Thyroid gland (tissue), 4 donors: Measurements from ENCODE around the gene KLK3. TPM values are rescaled to one million over a fixed set of nuclear protein-coding genes. Genes with fewer than 3 reads are reported as not detected.

Source experiments
- DNase-seq, 2 donors: peaks; one replicate each; pipeline ENCODE4 v3.0.0-alpha.2; 2019
- H3K27ac ChIP-seq, 3 donors: fragments of 200-600 bp; sonication (generic); 1 replicate in 2 of 3; 2 replicates in 1 of 3; pipeline ENCODE4 v1.5.1; 2016 to 2019; ENCODE audit warnings: mild to moderate bottlenecking in 1 of 3, moderate library complexity in 1 of 3
- H3K27me3 ChIP-seq: fragments of 200-600 bp; sonication (generic); one replicate; pipeline ENCODE4 v1.5.1; 2019
- H3K36me3 ChIP-seq, 2 donors: fragments of 200-600 bp; sonication (generic); one replicate each; pipeline ENCODE4 v1.5.1; 2016 to 2019
- H3K4me1 ChIP-seq, 2 donors: fragments of 200-600 bp; sonication (generic); one replicate each; pipeline ENCODE4 v1.5.1; 2017 to 2019
- H3K4me3 ChIP-seq, 3 donors: fragments of 200-600 bp; sonication (generic); replicated peaks in 1 of 3; 1 replicate in 2 of 3; 2 replicates in 1 of 3; pipeline ENCODE4 v1.5.1; 2016; ENCODE audit warnings: mild to moderate bottlenecking in 1 of 3
- H3K9me3 ChIP-seq: fragments of 200-600 bp; sonication (generic); one replicate; pipeline ENCODE4 v1.5.1; 2017
- POLR2A ChIP-seq, 2 donors: fragments of 450-650 bp; IDR thresholded peaks; one replicate each; pipeline ENCODE4 v1.6.1; 2017; ENCODE audit warnings: antibody characterized with exemption in 2 of 2, mild to moderate bottlenecking in 2 of 2, moderate library complexity in 1 of 2
- WGBS, 2 donors: methylation state at CpG; one replicate each; pipeline ENCODE4 v1.1.5; 2017; 5-methylcytosine and 5-hydroxymethylcytosine counted together
- intact Hi-C: fragments of 100-400 bp; cut with DNase I; formaldehyde crosslinking; loops from one replicate; pipeline ENCODE4 v1.15.1; 2023
- total RNA-seq, 4 donors: library from RNA; depleted of rRNA; stranded (reverse); fragments of >200 nt; gene quantifications; one replicate each; pipeline ENCODE4 v1.2.3, GENCODE V29; 2016
- TF ChIP-seq, protein P1 (sequence below), 6 experiments: fragments of 200-600 bp in 3 of 6; fragments of 450-650 bp in 3 of 6; sonication (generic) in 3 of 6; IDR thresholded peaks; one replicate each; pipeline ENCODE4 v1.5.1; 2016 to 2019; ENCODE audit warnings: antibody characterized with exemption in 6 of 6, mild to moderate bottlenecking in 2 of 6, inconsistent platforms in 1 of 6, moderate library complexity in 1 of 6

The KLK3 gene
- total RNA-seq, 4 donors from 2014 or later: 0.54 to 1.3 TPM; not detected in 2

DNA sequence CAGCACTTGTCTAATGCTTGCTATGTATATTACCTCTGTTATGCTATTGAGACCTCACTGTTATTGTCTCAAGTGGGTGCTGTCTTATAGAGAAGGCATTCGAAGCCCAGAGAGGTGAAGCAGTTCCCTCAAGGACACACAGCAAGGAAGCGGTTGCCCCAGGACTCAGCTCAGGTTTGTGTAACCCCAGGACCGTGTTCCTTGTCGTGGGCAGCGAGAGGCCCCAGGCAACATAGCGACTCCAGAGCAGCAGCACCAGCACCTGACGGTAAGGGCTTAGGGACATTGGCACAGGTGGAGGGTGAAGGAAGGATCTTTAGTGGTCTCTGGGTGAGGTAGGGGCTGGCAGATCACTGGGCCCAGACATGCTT is 23.7 kb upstream of the KLK3 start:
- TF ChIP-seq, protein P1, sequence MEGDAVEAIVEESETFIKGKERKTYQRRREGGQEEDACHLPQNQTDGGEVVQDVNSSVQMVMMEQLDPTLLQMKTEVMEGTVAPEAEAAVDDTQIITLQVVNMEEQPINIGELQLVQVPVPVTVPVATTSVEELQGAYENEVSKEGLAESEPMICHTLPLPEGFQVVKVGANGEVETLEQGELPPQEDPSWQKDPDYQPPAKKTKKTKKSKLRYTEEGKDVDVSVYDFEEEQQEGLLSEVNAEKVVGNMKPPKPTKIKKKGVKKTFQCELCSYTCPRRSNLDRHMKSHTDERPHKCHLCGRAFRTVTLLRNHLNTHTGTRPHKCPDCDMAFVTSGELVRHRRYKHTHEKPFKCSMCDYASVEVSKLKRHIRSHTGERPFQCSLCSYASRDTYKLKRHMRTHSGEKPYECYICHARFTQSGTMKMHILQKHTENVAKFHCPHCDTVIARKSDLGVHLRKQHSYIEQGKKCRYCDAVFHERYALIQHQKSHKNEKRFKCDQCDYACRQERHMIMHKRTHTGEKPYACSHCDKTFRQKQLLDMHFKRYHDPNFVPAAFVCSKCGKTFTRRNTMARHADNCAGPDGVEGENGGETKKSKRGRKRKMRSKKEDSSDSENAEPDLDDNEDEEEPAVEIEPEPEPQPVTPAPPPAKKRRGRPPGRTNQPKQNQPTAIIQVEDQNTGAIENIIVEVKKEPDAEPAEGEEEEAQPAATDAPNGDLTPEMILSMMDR (IDR thresholded peaks at IDR 0.05): no peak
- TF ChIP-seq POLR2A (IDR thresholded peaks at IDR 0.05): no peak
- Histone ChIP-seq H3K4me3 (no peak overlapping the region), H3K27me3 (no peaks in the 10 kb centered on the region), H3K27ac (no peak overlapping the region), H3K36me3 (no peaks in the 10 kb centered on the region), H3K4me1 (peaks cover 9 to 17% of the 10 kb centered on the region in 2 donors), H3K9me3 (no peaks in the 10 kb centered on the region)
- DNase-seq: no peak
- intact Hi-C loops: no loop called here
- WGBS, 2 donors: 80 to 86% methylated on average over 3 to 7 of the region's 7 CpGs

DNA sequence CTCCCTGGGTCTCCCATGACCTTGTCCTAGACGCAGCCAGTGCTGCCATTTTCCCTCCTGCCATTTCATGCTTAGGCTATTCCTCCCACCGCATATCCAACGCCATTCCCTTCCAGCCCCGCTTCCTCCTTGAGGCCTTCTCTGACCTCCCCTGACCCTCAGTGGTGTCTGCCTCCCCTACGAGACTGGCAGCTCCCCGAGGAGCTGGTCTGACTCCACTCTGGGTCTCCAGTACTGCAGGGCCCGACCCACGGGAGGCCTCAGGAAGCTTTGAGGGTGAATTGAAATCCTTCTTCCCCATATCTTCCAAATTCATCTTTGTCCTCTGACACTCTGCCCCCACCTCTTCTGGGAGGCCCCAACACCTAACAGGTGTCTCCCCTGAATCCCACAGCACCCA is 22.0 kb upstream of the KLK3 start:
- H3K4me1 ChIP-seq: peaks cover 14 to 25% of the 10 kb centered on the region in 2 donors
- H3K36me3 ChIP-seq: no peaks in the 10 kb centered on the region
- H3K9me3 ChIP-seq: no peaks in the 10 kb centered on the region
- TF ChIP-seq, protein P1 (IDR thresholded peaks at IDR 0.05): no peak
- no peak for TF ChIP-seq POLR2A (IDR thresholded peaks at IDR 0.05)
- WGBS, 2 donors: 86 to 89% methylated on average over 8 of the region's 8 CpGs
- intact Hi-C loops: no loop called here
- DNase-seq: no peak
- no peak overlapping the region for H3K4me3 ChIP-seq
- H3K27ac ChIP-seq: peak overlapping the region in 1 of 3 donors; percentile 44
- H3K27me3 ChIP-seq: no peaks in the 10 kb centered on the region

DNA sequence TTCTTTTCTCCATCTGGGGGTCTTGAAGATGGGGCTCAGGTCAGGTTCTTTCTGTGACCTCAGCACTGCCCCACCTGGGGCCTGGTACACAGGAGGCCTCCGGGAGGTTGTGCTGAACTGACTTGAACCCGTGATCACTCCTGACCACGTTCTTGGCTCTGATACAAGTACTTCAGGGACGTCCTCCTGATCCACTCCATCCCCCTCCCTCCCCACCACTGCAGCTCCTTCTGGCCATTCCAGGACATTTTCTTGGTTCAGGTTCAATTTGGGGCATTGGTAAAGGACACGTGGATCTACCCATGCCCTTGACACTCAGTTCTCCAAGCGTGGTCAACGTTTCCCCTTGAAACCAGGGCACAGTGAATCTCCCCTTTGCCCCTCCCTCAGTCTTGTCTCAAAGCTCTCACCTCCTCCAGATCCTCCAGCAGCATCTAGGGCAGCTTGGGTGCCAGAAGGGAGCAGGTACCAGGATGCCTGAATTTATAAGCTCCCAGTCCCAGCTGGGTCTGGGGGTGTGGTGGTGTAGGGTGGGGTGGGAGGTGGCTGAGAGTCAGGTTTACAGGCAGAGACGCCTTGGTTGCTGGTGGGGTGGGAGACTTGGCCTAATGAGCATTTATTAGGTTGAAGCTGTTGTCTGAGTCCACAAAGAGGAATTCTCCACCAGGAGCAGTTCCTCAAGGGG is 21.5 kb upstream of the KLK3 start, which contains the start of gene KLK15:
Gene KLK15, minus strand, starts transcription at position 458 of the 685 bp plus-strand sequence. CDS start 2,082 bp downstream, outside the sequence.
- WGBS, 2 donors: 26 to 35% methylated on average over 8 of the region's 8 CpGs
- DNase-seq: peak; percentile 63 to 71
- Histone ChIP-seq H3K27me3 (no peaks in the 10 kb centered on the region), H3K27ac (peak within 1 kb of the TSS in 1 of 3 donors; percentile 44), H3K4me1 (peaks cover 14 to 25% of the 10 kb centered on the region in 2 donors), H3K36me3 (no peaks in the 10 kb centered on the region), H3K4me3 (no peak within 1 kb of the TSS), H3K9me3 (no peaks in the 10 kb centered on the region)
- intact Hi-C loops: no loop called here
- no peak for TF ChIP-seq POLR2A (IDR thresholded peaks at IDR 0.05)
- TF ChIP-seq, protein P1 (IDR thresholded peaks at IDR 0.05): no peak

DNA sequence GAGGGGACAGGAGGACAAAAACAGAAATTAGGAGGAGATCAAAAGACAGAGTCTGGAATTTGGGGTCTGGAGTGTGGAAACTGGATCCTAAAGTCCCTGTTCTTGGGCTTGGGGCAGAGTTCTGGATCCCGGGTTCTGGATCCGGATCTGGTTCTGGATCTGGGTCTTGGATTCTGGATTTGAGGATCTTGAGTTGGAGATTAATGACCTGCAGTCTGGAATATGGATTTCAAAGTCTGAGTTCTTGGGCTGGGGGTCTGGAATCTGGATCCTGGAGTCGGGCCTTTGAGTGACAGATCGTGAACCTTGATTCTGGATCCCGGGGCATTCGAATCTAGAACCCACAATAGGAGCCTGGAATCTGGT is 20.9 kb upstream of the KLK3 start:
- 97 to 98% methylated on average over 6 of the region's 6 CpGs for WGBS, 2 donors
- Histone ChIP-seq H3K4me1 (peaks cover 14 to 25% of the 10 kb centered on the region in 2 donors), H3K4me3 (no peak overlapping the region), H3K27me3 (no peaks in the 10 kb centered on the region), H3K36me3 (no peaks in the 10 kb centered on the region), H3K9me3 (no peaks in the 10 kb centered on the region), H3K27ac (no peak overlapping the region)
- intact Hi-C loops: no loop called here
- no peak for TF ChIP-seq POLR2A (IDR thresholded peaks at IDR 0.05)
- TF ChIP-seq, protein P1 (IDR thresholded peaks at IDR 0.05): no peak
- no peak for DNase-seq

DNA sequence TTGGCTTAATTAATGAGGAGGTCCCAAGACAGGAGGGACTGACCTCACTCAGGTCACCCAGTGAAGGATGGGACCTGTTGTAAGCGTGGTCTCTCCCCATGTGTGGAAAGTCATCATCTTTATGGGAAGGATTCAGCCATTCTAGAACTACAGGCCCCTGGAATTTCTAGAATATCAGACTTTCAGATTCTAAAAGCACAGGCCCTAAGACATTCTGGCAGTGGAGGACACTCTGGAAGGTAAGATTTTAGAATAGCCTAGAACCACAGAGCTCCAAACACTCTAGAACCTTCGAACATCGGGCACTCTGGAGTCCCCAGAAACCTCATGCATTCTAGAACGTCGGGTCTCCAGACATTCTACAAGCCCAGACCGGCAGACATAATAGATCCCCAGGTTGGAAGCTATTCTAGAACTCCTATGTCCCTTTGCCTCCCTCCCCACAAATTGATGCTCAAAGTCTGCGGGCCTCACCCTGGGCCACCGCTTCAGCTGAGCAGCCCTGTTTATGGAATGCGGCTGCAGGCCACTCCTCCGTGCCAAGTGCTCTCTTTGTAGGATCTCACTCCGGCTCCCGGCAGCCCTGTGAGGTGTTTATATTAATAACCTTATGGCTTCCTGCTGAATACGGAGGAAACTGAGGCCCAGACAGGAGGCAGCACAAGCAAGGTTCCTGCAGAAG is 19.5 kb upstream of the KLK3 start:
- Histone ChIP-seq H3K27ac (peak overlapping the region; percentile 61 to 96 (median 81)), H3K4me3 (peak overlapping the region in 2 of 3 donors; percentile 48 to 49), H3K4me1 (peaks cover 19 to 29% of the 10 kb centered on the region in 2 donors), H3K36me3 (no peaks in the 10 kb centered on the region), H3K9me3 (no peaks in the 10 kb centered on the region), H3K27me3 (no peaks in the 10 kb centered on the region)
- no peak for TF ChIP-seq POLR2A (IDR thresholded peaks at IDR 0.05)
- peak; percentile 54 to 58 for DNase-seq
- 35 to 96% methylated on average over 3 to 12 of the region's 13 CpGs for WGBS, 2 donors
- intact Hi-C loops: loop anchor here (5.0 kb wide), 1 partner anchor 47 kb away; no protein-coding TSS in a partner anchor
